ENCODE results near the gene OR2G3. TPM values are rescaled to one million over a fixed set of nuclear protein-coding genes. Genes with fewer than 3 reads are reported as not detected.

Gene OR2G3
- not detected in 2 replicates for total RNA-seq

DNA sequence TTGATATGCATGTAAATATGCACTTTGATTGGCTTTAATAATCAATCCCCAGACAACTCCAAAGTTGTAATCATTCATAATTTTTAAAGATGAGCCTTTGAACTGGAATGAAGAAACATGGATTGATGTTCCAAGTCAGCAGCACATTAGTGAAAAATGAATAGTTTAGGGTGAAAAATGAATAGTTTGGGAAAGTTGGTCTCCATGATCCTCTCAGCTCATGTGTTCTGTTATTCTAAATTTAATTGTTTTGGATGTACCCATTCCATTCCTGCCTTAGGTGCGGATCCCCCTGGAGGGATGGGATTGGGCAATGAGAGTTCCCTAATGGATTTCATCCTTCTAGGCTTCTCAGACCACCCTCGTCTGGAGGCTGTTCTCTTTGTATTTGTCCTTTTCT lies at the start of gene OR2G3:
Gene OR2G3, plus strand, starts transcription at position 301 of the 400 bp plus-strand sequence. Its CDS starts 0 bp downstream, at position 301.

DNA sequence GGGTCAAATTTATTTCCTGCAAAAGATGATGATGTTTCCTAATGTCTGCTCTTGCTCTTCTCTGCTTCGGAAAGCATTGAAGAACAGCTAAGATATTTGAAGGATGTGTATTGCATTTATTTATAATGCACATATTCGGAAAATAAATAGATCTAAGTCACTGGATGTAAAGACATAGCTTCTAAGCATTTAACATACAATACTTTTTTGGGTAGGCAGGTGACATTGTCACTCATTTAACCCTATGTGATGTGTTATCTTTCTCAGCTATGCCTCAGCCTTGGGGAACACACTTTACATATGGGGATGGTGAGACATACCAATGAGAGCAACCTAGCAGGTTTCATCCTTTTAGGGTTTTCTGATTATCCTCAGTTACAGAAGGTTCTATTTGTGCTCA lies 17.3 kb upstream of the OR2G3 start, which contains the start of gene OR2G2:
Gene OR2G2, plus strand, starts transcription at position 301 of the 400 bp plus-strand sequence. Its CDS starts 0 bp downstream, at position 301.

Other genes starting within 250 kb of the OR2G3 start
- gene NLRP3, start 189.4 kb upstream of the OR2G3 start, total RNA-seq = not detected in 2 replicates
- not detected in 2 replicates for gene OR2B11, start 147.5 kb upstream of the OR2G3 start, total RNA-seq
- not detected in 2 replicates for gene OR2C3, start 69.1 kb upstream of the OR2G3 start, total RNA-seq
- not detected in 2 replicates for gene GCSAML, start 56.5 kb upstream of the OR2G3 start, total RNA-seq
- not detected in 2 replicates for gene OR2G2, start 17.2 kb upstream of the OR2G3 start, total RNA-seq
- gene OR13G1, start 74.2 kb downstream of the OR2G3 start, total RNA-seq = not detected in 2 replicates
- gene OR6F1, start 111.1 kb downstream of the OR2G3 start, total RNA-seq = not detected in 2 replicates
- not detected in 2 replicates for gene OR14K1, start 133.0 kb downstream of the OR2G3 start, total RNA-seq
- gene OR14A2, start 142.6 kb downstream of the OR2G3 start, total RNA-seq = not detected in 2 replicates
- gene OR1C1, start 155.0 kb downstream of the OR2G3 start, total RNA-seq = not detected in 2 replicates
- gene OR14A16, start 218.5 kb downstream of the OR2G3 start, total RNA-seq = not detected in 2 replicates
- not detected in 2 replicates for gene OR11L1, start 236.3 kb downstream of the OR2G3 start, total RNA-seq